Thyroid gland (tissue), 4 donors: ENCODE results near the gene KRTAP10-7.

Source experiments
- POLR2A ChIP-seq, 2 donors: fragments of 450-650 bp; IDR thresholded peaks; one replicate each; pipeline ENCODE4 v1.6.1; 2017; ENCODE audit warnings: antibody characterized with exemption in 2 of 2, mild to moderate bottlenecking in 2 of 2, moderate library complexity in 1 of 2
- TF ChIP-seq, protein P1 (sequence below), 6 experiments: fragments of 200-600 bp in 3 of 6; fragments of 450-650 bp in 3 of 6; sonication (generic) in 3 of 6; IDR thresholded peaks; one replicate each; pipeline ENCODE4 v1.5.1; 2016 to 2019; ENCODE audit warnings: antibody characterized with exemption in 6 of 6, mild to moderate bottlenecking in 2 of 6, inconsistent platforms in 1 of 6, moderate library complexity in 1 of 6

DNA sequence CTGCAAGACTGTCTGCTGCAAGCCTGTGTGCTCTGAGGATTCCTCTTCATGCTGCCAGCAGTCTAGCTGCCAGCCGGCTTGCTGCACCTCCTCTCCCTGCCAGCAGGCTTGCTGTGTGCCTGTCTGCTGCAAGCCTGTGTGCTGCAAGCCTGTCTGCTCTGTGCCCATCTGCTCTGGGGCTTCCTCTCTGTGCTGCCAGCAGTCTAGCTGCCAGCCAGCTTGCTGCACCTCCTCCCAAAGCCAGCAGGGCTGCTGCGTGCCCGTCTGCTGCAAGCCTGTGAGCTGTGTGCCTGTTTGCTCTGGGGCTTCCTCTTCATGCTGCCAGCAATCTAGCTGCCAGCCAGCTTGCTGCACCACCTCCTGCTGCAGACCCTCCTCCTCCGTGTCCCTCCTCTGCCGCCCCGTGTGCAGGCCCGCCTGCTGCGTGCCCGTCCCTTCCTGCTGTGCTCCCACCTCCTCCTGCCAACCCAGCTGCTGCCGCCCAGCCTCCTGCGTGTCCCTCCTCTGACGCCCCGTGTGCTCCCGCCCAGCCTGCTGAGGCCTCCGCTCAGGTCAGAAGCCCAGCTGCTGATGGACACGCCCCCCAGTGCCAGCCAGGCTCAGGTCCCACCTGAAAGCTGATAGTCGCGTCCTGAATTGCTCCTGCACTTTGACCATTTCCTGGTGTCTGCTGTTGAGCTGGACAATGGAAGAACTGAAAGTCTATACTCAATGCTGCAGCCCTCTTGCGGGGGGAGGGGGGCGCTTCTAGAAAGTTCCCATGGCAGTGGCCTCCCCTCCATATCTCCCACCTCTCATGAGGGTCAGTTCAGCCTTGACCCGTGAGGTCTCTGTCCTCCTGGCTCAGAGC is 25.7 kb upstream of the KRTAP10-7 start:
- TF ChIP-seq POLR2A (IDR thresholded peaks at IDR 0.05) = no peak
- TF ChIP-seq, protein P1, sequence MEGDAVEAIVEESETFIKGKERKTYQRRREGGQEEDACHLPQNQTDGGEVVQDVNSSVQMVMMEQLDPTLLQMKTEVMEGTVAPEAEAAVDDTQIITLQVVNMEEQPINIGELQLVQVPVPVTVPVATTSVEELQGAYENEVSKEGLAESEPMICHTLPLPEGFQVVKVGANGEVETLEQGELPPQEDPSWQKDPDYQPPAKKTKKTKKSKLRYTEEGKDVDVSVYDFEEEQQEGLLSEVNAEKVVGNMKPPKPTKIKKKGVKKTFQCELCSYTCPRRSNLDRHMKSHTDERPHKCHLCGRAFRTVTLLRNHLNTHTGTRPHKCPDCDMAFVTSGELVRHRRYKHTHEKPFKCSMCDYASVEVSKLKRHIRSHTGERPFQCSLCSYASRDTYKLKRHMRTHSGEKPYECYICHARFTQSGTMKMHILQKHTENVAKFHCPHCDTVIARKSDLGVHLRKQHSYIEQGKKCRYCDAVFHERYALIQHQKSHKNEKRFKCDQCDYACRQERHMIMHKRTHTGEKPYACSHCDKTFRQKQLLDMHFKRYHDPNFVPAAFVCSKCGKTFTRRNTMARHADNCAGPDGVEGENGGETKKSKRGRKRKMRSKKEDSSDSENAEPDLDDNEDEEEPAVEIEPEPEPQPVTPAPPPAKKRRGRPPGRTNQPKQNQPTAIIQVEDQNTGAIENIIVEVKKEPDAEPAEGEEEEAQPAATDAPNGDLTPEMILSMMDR (IDR thresholded peaks at IDR 0.05) = no peak
